Endodermal cell (in vitro differentiated cells): Measurements from ENCODE around the gene HOXD12. TPM values are rescaled to one million over a fixed set of nuclear protein-coding genes. Genes with fewer than 3 reads are reported as not detected.
A peak's percentile ranks its signal among the peaks of the same experiment; 100 is the strongest.

Experiments
- DNase-seq: peaks from one replicate; pipeline ENCODE4 v3.0.0-alpha.2; 2017
- H3K27ac ChIP-seq: 2 replicates; pipeline ENCODE4 v1.5.1; 2013; ENCODE audit warnings: mild to moderate bottlenecking, low read depth, low read length, moderate library complexity
- H3K27me3 ChIP-seq: 2 replicates; pipeline ENCODE4 v1.6.1; 2013; ENCODE audit warnings: mild to moderate bottlenecking, low read length, moderate library complexity; ENCODE audit not compliant: insufficient read depth, control insufficient read depth, poor library complexity, severe bottlenecking
- H3K36me3 ChIP-seq: 2 replicates; pipeline ENCODE4 v1.7.0; 2013; ENCODE audit warnings: mild to moderate bottlenecking, low read length, moderate library complexity; ENCODE audit not compliant: control insufficient read depth, insufficient read depth
- H3K4me1 ChIP-seq: one replicate; pipeline ENCODE4 v1.7.0; 2013; ENCODE audit warnings: low read length; ENCODE audit not compliant: control insufficient read depth, insufficient read depth
- H3K4me3 ChIP-seq: 2 replicates; pipeline ENCODE4 v1.5.1; 2013; ENCODE audit warnings: mild to moderate bottlenecking, low read length, moderate library complexity
- H3K9ac ChIP-seq: 2 replicates; pipeline ENCODE4 v1.6.1; 2013; ENCODE audit warnings: mild to moderate bottlenecking, low read length, moderate library complexity; ENCODE audit not compliant: poor library complexity, severe bottlenecking; ENCODE audit errors: extremely low read depth
- H3K9me3 ChIP-seq: 2 replicates; pipeline ENCODE4 v1.6.1; 2013; ENCODE audit warnings: mild to moderate bottlenecking, low read length, moderate library complexity; ENCODE audit not compliant: control insufficient read depth
- H3K27ac Mint-ChIP-seq: 2 replicates; pipeline ENCODE4 v1.8.0; 2020; ENCODE audit warnings: mixed read lengths
- H3K27me3 Mint-ChIP-seq: 2 replicates; pipeline ENCODE4 v1.8.0; 2021; ENCODE audit warnings: mild to moderate bottlenecking, mixed read lengths; ENCODE audit not compliant: insufficient read depth
- H3K36me3 Mint-ChIP-seq: 2 replicates; pipeline ENCODE4 v1.8.0; 2020; ENCODE audit warnings: low read depth, mixed read lengths
- H3K4me1 Mint-ChIP-seq: 2 replicates; pipeline ENCODE4 v1.8.0; 2020; ENCODE audit warnings: mixed read lengths
- H3K4me3 Mint-ChIP-seq: 2 replicates; pipeline ENCODE4 v1.8.0; 2020; ENCODE audit warnings: mild to moderate bottlenecking, moderate library complexity, mixed read lengths
- H3K9me3 Mint-ChIP-seq: 2 replicates; pipeline ENCODE4 v1.8.0; 2020; ENCODE audit warnings: mild to moderate bottlenecking, mixed read lengths
- WGBS, 2 experiments: methylation state at CpG; one replicate each; pipeline versions ENCODE4 v1.1.5 to v1.1.7; 2013; ENCODE audit warnings: missing lambda C conversion rate in 2 of 2, mixed read lengths in 1 of 2; ENCODE audit not compliant: insufficient coverage in 1 of 2, insufficient read length in 1 of 2; 5-methylcytosine and 5-hydroxymethylcytosine counted together
- total RNA-seq, 2 donors: library from RNA; stranded (reverse); fragmentation: NEBNext Ultra II Directional in 1 of 2; extraction: Animal tissue kit (Norgen Biotek cat#: 25700) in 1 of 2; gene quantifications; 2 replicates in 1 of 2; 3 replicates in 1 of 2; pipeline ENCODE4 v1.2.1, GENCODE V29; 2021
- TF ChIP-seq, protein P1 (sequence below): fragments of 200-600 bp; sonication (generic); conservative IDR thresholded peaks from 2 replicates; pipeline ENCODE4 v1.5.0; 2021; ENCODE audit warnings: antibody characterized with exemption, mild to moderate bottlenecking

The HOXD12 gene
- total RNA-seq, 2 donors from 2014 or later: not detected

DNA sequence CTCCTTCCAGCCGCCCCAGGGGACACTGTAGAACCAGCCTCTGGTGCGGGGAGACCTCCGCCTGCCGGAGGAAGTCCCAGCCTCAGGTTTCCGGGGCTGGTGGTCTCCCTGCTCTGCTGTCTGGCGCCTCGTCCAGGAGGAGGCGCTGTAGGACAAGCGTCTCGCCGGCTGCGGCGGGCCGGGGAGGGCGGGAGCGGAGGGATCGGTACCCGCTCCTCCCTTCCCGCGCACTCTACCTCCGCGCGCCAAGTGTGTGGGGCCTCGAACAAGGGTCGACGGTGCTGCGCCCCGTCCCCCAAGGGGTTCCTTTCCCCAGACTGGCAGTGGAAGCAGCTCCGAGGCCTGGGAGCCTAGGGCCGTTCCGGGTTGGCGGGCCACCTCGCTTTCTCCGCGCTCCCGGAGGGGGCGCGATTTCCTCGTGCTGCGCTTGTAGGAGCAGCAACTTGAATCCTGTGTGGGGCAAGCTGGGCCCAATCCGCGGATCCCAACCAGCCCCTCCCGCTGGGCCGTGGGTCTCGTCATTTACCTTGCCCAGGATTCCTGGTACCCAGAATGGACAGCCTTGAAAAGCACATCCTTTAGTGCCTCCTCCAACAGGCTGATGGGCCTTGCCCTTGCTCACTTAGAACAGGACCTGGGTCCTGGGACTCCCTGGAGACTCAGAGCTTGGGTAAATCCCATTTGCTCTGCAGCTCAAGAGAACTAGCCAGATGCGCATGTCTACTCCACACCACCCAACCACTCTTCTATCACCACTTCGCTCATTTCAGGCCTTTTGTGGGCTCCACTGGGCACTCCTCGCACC, 41.1 kb downstream of the HOXD12 start:
- Histone ChIP-seq H3K27me3 (peaks cover 98% of the 10 kb centered on the region), H3K4me3 (peak overlapping the region; percentile 76), H3K4me1 (peaks cover 3% of the 10 kb centered on the region), H3K36me3 (no peaks in the 10 kb centered on the region), H3K27ac (no peak overlapping the region), H3K9me3 (peaks cover 14% of the 10 kb centered on the region), H3K9ac (no peak overlapping the region)
- WGBS, 2 experiments: 7 to 12% methylated on average over 34 to 48 of the region's 48 CpGs
- no peaks in the 10 kb centered on the region for H3K9me3 Mint-ChIP-seq
- H3K36me3 Mint-ChIP-seq: no peaks in the 10 kb centered on the region
- H3K27ac Mint-ChIP-seq: no peak overlapping the region
- TF ChIP-seq, protein P1, sequence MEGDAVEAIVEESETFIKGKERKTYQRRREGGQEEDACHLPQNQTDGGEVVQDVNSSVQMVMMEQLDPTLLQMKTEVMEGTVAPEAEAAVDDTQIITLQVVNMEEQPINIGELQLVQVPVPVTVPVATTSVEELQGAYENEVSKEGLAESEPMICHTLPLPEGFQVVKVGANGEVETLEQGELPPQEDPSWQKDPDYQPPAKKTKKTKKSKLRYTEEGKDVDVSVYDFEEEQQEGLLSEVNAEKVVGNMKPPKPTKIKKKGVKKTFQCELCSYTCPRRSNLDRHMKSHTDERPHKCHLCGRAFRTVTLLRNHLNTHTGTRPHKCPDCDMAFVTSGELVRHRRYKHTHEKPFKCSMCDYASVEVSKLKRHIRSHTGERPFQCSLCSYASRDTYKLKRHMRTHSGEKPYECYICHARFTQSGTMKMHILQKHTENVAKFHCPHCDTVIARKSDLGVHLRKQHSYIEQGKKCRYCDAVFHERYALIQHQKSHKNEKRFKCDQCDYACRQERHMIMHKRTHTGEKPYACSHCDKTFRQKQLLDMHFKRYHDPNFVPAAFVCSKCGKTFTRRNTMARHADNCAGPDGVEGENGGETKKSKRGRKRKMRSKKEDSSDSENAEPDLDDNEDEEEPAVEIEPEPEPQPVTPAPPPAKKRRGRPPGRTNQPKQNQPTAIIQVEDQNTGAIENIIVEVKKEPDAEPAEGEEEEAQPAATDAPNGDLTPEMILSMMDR: peak; percentile 98
- H3K4me3 Mint-ChIP-seq: peak overlapping the region; percentile 49
- DNase-seq: peak; percentile 95
- no peaks in the 10 kb centered on the region for H3K4me1 Mint-ChIP-seq
- peaks cover 98% of the 10 kb centered on the region for H3K27me3 Mint-ChIP-seq

DNA sequence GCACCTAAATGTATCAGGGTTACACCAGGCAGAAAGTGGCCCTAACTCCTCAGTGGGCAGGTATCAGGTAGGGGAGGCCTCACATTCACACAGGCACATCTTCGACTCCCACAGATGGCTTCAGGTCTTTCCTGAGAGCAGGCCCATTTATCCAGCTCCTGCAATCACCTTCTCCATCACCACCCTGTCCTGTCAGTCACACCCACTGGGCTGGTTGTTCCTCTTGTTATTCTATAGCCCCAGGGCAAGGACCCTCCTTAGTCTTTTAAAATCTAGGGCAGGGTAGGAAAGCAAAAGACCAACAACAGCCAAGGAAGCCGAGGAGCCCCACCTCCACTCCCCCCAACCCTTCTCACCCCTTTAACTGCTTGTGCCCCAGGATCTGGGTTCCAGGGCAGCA, 42.7 kb downstream of the HOXD12 start:
- no peak overlapping the region for H3K27ac Mint-ChIP-seq
- no peaks in the 10 kb centered on the region for H3K36me3 ChIP-seq
- 78% methylated on average over 2 of the region's 2 CpGs; no CpG with 5 or more reads in 1 of the 2 experiments for WGBS, 2 experiments
- H3K4me3 ChIP-seq: no peak overlapping the region
- H3K36me3 Mint-ChIP-seq: no peaks in the 10 kb centered on the region
- no peaks in the 10 kb centered on the region for H3K4me1 Mint-ChIP-seq
- TF ChIP-seq, protein P1: no peak
- peaks cover 14% of the 10 kb centered on the region for H3K9me3 ChIP-seq
- H3K27ac ChIP-seq: no peak overlapping the region
- no peak overlapping the region for H3K4me3 Mint-ChIP-seq
- no peak for DNase-seq
- H3K27me3 Mint-ChIP-seq: peaks cover 98% of the 10 kb centered on the region
- H3K9me3 Mint-ChIP-seq: no peaks in the 10 kb centered on the region
- H3K4me1 ChIP-seq: no peaks in the 10 kb centered on the region
- no peak overlapping the region for H3K9ac ChIP-seq
- peaks cover 98% of the 10 kb centered on the region for H3K27me3 ChIP-seq

DNA sequence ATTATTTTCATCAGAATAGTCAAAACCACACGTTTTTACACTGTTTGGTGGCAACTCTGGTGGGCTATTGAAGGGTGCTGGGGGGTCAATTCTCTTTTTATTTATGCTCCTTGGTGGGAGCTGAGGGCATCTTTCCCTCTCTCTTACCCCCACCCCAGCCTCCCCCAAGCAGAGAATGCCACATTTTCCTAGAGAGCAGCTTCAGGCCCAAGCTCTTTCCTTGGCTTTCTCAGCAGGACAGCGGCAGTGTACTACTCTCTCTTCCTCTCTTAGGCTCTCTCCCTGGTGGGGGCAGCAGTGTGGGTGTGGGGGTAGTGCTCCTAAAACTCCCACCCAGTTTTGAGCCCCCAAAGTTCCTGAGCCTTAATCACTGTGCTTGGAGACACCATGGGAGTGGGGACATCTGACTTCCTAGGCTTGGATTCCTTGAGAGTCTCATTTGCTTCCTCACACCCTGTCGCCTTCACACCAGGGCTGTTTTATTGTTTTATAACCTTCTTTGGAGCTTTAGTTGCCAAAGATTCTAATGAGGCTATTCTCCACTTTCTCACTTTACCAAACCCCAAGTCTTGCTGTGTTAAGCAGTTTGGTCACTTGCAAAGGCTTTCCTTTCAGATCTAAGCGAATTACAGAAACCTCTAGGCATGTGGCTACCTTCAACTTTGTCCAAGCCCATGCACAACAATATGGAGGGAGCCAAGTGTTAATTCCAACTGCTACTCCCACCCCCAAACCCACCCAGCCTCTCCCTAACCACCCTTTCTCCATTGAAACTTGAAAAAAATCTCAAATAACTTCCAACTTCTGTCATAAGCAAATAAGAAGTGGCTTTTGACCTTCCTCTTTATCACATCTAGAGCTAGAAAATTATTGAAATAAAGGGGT, 45.7 kb downstream of the HOXD12 start:
- Histone ChIP-seq H3K4me3 (no peak overlapping the region), H3K27ac (no peak overlapping the region), H3K27me3 (peaks cover 98% of the 10 kb centered on the region), H3K9ac (no peak overlapping the region), H3K36me3 (no peaks in the 10 kb centered on the region), H3K9me3 (no peaks in the 10 kb centered on the region), H3K4me1 (no peaks in the 10 kb centered on the region)
- Mint-ChIP-seq H3K27me3 (peaks cover 98% of the 10 kb centered on the region), H3K4me1 (peaks cover 8% of the 10 kb centered on the region), H3K36me3 (no peaks in the 10 kb centered on the region), H3K9me3 (no peaks in the 10 kb centered on the region), H3K4me3 (no peak overlapping the region), H3K27ac (no peak overlapping the region)
- 0 to 38% methylated on average over 1 to 3 of the region's 4 CpGs for WGBS, 2 experiments
- TF ChIP-seq, protein P1: no peak
- no peak for DNase-seq
